AG09319 (cell line): ENCODE measurements around the gene ZNF732.

Experiments
- DNase-seq: peaks from one replicate; pipeline ENCODE4 v3.0.0-alpha.2; 2010; ENCODE audit warnings: low read depth; ENCODE audit errors: extremely low read depth
- TF ChIP-seq, protein P1 (sequence below): IDR thresholded peaks from 2 replicates; pipeline ENCODE4 v1.5.1; 2011; ENCODE audit warnings: low read depth, mild to moderate bottlenecking, inconsistent platforms, low read length, moderate library complexity

ZNF732 gene

DNA sequence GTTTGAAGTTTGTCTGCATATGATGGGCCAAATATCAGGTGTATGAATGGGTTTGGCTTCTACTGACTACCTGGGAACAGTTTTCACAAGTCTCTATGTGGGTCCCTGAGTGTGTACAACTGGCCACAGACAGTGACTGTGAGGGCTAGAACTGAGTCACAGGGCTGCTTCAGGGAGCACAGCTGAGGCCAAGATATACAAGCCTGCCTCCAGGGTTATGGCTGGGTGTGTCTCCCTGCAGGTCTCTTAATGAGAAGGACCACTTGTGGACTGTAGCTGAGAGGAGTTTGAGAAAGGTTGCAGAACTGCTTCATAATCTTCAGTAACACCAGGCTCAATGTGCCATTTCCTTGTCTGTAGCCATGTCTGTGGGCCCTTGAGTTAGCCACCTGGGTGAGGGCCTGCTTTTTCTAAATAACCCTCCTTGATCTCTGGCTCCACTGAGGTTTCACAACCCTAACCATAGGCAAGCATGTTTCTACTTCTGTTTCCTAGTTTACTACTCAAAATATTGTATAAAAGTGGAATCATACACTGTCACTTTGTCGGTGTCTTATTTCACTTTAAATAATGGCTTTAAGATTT is 81.3 kb downstream of the ZNF732 start:
- TF ChIP-seq, protein P1, sequence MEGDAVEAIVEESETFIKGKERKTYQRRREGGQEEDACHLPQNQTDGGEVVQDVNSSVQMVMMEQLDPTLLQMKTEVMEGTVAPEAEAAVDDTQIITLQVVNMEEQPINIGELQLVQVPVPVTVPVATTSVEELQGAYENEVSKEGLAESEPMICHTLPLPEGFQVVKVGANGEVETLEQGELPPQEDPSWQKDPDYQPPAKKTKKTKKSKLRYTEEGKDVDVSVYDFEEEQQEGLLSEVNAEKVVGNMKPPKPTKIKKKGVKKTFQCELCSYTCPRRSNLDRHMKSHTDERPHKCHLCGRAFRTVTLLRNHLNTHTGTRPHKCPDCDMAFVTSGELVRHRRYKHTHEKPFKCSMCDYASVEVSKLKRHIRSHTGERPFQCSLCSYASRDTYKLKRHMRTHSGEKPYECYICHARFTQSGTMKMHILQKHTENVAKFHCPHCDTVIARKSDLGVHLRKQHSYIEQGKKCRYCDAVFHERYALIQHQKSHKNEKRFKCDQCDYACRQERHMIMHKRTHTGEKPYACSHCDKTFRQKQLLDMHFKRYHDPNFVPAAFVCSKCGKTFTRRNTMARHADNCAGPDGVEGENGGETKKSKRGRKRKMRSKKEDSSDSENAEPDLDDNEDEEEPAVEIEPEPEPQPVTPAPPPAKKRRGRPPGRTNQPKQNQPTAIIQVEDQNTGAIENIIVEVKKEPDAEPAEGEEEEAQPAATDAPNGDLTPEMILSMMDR = no peak
- no peak for DNase-seq
